ENCODE measurements around the gene JADE1. TPM values are rescaled to one million over a fixed set of nuclear protein-coding genes. Genes with fewer than 3 reads are reported as not detected.

The JADE1 gene
- total and polyA plus RNA-seq, 2 of the 4 experiments (the other 2 are of a cell fraction): 13.8 to 32.6 TPM

- no peak overlapping the region; a peak in 1 of 4 replicates for H4K8ac ChIP-seq (ENCODE audit: low read depth in 2 of 2, low read length in 2 of 2)
- H4K5ac ChIP-seq (ENCODE audit: low read depth, low read length): no peak overlapping the region
- no peak overlapping the region for H2AK9ac ChIP-seq (replicated peaks; ENCODE audit: low read depth, low read length, poor library complexity)
- 40% methylated on average over 2 of the region's 6 CpGs; no CpG with 5 or more reads in 1 of the 2 experiments for WGBS, 2 experiments (ENCODE audit: extremely low coverage in 2 of 2, insufficient read length in 1 of 2)
- H2BK15ac ChIP-seq (ENCODE audit: low read depth, low read length): no peak overlapping the region
- H3K4me2 ChIP-seq (ENCODE audit: low read depth, low read length): no peak overlapping the region
- peak overlapping the region; percentile 69 for H2BK5ac ChIP-seq (ENCODE audit: low read depth, low read length, poor library complexity, severe bottlenecking)
- peaks cover 60% of the 10 kb centered on the region for H3K36me3 ChIP-seq (ENCODE audit: control insufficient read depth, insufficient read depth, low read length)
- no peak overlapping the region for H3K23ac ChIP-seq (ENCODE audit: low read depth, low read length)
- H3K18ac ChIP-seq (ENCODE audit: low read depth, low read length): no peak overlapping the region
- TF ChIP-seq NFE2L2 (IDR thresholded peaks at IDR 0.05; ENCODE audit: low read depth, low read length) (no peak), CEBPB (IDR thresholded peaks at IDR 0.05; ENCODE audit: low read depth, low read length) (peak; percentile 41; the same call in 1 of the 2 replicates)
- no peak overlapping the region for H2BK120ac ChIP-seq (ENCODE audit: low read depth, low read length)
- no TSS peak for BruUV-seq (replicated peaks)
- ChIA-PET POLR2A (ENCODE audit: unreplicated experiment) (no interaction called here), CTCF (no interaction called here)
- intact Hi-C loops (cut with micrococcal nuclease) (no loop called here), in situ Hi-C loops (cut with MboI; ENCODE audit: low sequenced_read_pairs) (no loop called here), dilution Hi-C loops (cut with HindIII; ENCODE audit: low sequenced_read_pairs, unreplicated experiment) (no loop called here)
- ATAC-seq (ENCODE audit: low read depth): peak; percentile 41; the same call in 1 of the 2 replicates
- H3K27ac ChIP-seq (ENCODE audit: insufficient read depth, low read length): no peak overlapping the region
- H3K4me3 ChIP-seq (ENCODE audit: insufficient read depth, low read depth, low read length): no peak overlapping the region
- peaks cover 17% of the 10 kb centered on the region for H3K4me1 ChIP-seq (ENCODE audit: control insufficient read depth, insufficient read depth, low read length)
- H3K4ac ChIP-seq (ENCODE audit: low read depth, low read length): no peak overlapping the region
- H2AFZ ChIP-seq (replicated peaks; ENCODE audit: low read length, poor library complexity): no peak overlapping the region
- no peaks in the 10 kb centered on the region for H3K9me3 ChIP-seq (ENCODE audit: control insufficient read depth, insufficient read depth, low read length)
- no peak overlapping the region for H3K56ac ChIP-seq (ENCODE audit: extremely low read depth, insufficient read depth, low read length)
- no peak overlapping the region for H3K9ac ChIP-seq (ENCODE audit: low read depth, low read length)
- peaks cover 6% of the 10 kb centered on the region; the same call in 1 of the 2 replicates for H4K20me1 ChIP-seq (ENCODE audit: insufficient read depth, low read length)
- no peak overlapping the region for H4K91ac ChIP-seq (ENCODE audit: insufficient read depth, low read depth, low read length)
- DNase-seq: peak; percentile 56
- no peak overlapping the region for H2BK20ac ChIP-seq (ENCODE audit: low read depth, low read length)
- H3K79me1 ChIP-seq (ENCODE audit: low read depth in 1 of 2, low read length in 2 of 2): peaks cover 38 to 66% of the 10 kb centered on the region in 2 experiments
- H3K14ac ChIP-seq (replicated peaks; ENCODE audit: low read depth, low read length): no peak overlapping the region
- H3K9me1 ChIP-seq (ENCODE audit: insufficient read depth, low read length): peaks cover 28% of the 10 kb centered on the region
- H2AK5ac ChIP-seq (ENCODE audit: low read depth, low read length): no peak overlapping the region
- H3K27me3 ChIP-seq (ENCODE audit: control insufficient read depth, insufficient read depth, low read length): no peaks in the 10 kb centered on the region
These were observed 44.9 kb downstream of the JADE1 start for GRCh38 chr4:128854433-128854832.
